ENCODE measurements around the gene PGGHG.
"Not testable (repeated sequence)": the region's sequence is repeated elsewhere in the genome, so short reads cannot be mapped to it uniquely, and the experiment has no call there.

PGGHG gene

DNA sequence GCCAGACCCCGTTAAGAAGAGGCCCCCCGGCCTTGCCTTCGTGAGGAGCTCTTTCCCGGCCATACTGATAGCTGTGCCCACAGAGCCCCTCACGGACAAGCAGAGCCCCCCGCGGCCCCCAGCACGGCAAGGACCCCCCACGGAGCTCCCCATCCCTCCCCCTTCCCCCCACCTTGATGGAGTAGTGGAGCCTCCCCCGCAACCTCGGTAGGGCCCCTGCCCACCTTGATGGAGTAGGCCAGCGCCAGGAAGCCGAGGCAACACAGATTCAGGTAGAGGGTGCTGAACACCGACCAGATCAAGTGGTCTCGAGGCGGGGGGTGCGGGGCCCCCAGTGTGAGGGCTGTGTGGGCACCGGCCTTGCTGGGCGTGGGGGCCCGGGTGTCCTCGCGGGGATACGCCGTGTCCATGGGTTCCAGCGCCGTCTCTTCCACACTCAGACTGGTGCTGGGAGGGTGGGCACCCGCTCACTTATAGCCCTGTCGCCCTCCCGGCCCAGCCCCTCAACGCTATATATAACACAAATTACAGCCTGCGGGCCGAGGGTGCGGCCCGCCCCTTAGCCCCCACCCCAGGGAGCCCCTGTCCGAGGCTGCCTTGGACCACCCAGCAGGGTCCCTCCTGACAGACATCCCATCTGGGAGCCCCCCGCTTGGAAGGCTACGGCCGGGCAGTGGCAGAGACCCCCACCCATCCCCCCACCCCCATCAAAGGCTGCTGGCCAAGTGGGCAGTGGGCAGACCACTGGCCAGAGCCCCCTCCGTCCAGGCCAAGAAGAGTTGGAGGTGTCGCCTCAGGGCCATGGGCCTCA lies 10.4 kb downstream of the PGGHG start, which contains the start of gene IFITM5:
Gene IFITM5, minus strand, starts transcription at position 446 of the 811 bp plus-strand sequence. Its CDS starts 36 bp downstream, at position 410.
- DNase-seq = no peak

- no peak for DNase-seq
Observed at GRCh38 chr11:299951-300735, 11.2 kb downstream of the PGGHG start.

GRCh38 chr11:303363-303762 lies 14.4 kb downstream of the PGGHG start:
- DNase-seq = no peak

- DNase-seq = no peak
Observed at GRCh38 chr11:304061-304506, 15.2 kb downstream of the PGGHG start.

- DNase-seq = no peak
Observed at GRCh38 chr11:304915-305843, 16.3 kb downstream of the PGGHG start.

DNA sequence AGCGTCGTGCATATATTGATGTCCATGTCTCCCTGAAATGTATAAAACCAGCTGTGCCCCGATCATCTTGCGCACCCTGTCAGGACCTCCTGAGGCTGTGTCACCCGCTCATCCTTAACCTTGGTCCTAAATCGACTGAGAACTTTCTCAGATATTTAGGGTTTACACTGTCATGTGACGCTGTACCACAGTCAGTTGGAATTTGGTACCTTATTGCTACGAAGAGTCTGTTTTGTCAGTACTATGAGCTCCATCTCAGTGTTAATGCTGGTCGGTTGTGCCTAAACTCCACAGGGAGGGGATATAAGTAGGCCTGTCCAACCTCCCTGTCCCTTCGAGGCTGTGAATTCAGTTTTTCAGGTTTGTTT lies 16.9 kb downstream of the PGGHG start:
- no peak for DNase-seq

- no peak for DNase-seq
Observed at GRCh38 chr11:306645-307371, 17.9 kb downstream of the PGGHG start.

DNA sequence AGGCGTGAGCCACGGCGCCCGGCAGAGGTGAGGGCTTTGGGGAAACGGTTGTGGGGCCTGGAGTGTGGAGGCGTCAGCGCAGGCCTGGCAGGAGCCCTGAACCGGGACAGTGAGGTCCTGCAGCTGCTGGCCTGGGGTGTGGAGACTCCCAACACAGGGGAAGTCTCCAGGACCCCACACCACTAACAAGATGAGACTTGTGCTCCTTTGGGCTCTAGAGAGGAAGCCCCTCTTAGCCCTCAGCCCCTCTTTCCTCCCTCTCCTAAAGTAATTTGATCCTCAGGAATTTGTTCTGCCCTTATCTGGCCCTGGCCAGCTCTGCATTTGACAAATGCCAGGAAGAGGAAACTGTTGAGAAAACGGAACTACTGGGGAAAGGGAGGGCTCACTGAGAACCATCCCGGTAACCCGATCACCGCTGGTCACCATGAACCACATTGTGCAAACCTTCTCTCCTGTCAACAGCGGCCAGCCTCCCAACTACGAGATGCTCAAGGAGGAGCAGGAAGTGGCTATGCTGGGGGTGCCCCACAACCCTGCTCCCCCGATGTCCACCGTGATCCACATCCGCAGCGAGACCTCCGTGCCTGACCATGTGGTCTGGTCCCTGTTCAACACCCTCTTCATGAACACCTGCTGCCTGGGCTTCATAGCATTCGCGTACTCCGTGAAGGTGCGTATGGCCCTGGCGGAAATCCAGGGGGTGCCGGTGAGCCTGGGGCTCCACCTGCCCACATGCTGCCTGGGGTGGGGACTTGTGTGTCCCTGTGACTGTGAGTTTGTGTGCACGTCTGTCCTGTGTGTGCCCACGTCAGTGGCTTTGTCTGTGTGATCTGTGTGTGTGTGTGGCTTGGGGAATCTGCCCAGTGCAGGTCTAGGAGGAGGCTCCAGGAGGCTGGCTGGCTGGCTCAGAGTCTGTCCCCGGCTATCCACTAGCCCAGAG lies 19.1 kb downstream of the PGGHG start, which contains the start of gene IFITM2:
Gene IFITM2, plus strand, starts transcription at position 51 of the 943 bp plus-strand sequence. Its CDS starts 377 bp downstream, at position 428.
- DNase-seq = not testable (repeated sequence)

- not testable (repeated sequence) for DNase-seq
Observed at GRCh38 chr11:308740-309665, 20.1 kb downstream of the PGGHG start.

DNA sequence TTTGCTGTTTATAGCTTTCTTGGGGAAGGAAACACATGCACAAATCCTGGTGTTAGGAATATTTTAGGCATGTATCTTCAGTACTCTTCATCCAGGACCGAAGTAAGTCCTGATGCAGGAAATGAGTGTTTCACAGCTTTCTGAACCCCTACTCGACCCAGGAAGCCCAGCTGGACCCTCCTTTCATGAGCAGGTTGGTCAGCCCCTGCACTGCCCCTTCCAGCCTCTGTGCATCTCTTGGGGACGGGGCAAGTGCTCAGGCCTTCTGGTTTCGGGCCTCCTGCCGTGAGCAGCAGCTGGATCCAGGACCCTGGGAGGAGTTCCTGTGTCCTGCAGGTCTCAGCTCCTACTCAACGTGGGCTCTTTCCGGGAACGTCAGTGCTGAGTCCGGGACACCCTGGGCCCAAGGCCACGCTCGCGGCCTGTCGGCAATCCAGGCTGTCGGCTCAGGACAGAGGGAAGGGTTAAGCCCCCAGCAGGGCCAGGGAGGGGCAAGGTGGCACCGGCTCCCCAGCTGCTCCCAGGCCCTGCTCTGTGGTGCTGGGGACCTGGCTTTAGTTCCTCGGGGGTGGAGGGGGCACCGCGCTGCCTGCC lies 21.1 kb downstream of the PGGHG start:
- DNase-seq = not testable (repeated sequence)

- DNase-seq = not testable (repeated sequence)
Observed at GRCh38 chr11:311013-311748, 22.3 kb downstream of the PGGHG start.

GRCh38 chr11:312092-312816 lies 23.3 kb downstream of the PGGHG start:
- DNase-seq = no peak

DNA sequence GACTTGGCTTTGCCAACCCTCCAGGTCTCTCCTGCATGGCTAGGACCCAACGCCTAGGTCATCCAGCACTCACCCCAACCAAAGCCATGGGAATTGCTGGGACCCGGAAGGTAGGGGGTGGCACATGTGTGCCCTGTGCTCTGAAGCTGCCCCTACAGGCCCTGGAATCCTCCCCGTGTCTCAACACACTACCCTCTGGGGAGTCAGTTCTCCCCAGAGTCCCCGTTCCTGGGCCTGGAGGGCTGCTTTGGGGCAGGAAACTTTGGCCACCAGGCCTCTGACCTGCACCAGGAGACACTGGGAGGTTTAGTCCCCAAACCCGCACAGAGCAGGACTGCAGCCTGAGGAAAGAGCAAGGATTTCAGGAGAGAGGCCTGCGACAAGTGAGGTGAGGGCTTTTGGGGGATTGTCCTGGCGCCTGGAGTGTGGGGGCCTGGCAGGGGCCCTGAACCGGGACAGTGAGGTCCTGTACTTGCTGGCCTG lies 24.4 kb downstream of the PGGHG start:
- no peak for DNase-seq

GRCh38 chr11:313787-314553 lies 25.0 kb downstream of the PGGHG start, which contains the start of gene IFITM1:
TSS of gene IFITM1 (plus strand) at chr11:314040. CDS start at chr11:314171, 131 bp downstream.
- DNase-seq = no peak

- DNase-seq = not testable (repeated sequence)
Observed at GRCh38 chr11:314554-314875, 25.6 kb downstream of the PGGHG start.

DNA sequence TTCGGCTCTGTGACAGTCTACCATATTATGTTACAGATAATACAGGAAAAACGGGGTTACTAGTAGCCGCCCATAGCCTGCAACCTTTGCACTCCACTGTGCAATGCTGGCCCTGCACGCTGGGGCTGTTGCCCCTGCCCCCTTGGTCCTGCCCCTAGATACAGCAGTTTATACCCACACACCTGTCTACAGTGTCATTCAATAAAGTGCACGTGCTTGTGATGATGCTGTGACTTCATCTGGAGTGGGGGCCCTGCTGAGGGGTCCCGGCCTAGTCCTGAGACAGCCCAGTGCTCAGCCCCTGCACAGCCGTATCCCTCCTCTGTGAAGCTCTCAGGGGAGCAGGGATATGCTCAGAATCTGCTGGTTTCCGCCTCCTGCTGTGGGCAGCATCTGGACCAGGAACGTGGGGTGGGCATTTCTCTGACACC lies 26.1 kb downstream of the PGGHG start:
- no peak for DNase-seq

GRCh38 chr11:315516-315994 lies 26.6 kb downstream of the PGGHG start:
- no peak for DNase-seq

Measured in NCI-H748 treated with DMSO at 0.1 percent for 48 hours (cell line).